ENCODE measurements around the gene MEX3B. TPM values are rescaled to one million over a fixed set of nuclear protein-coding genes. Genes with fewer than 3 reads are reported as not detected.

The MEX3B gene
- total RNA-seq, 1 donor from 2014 or later = 0.31 TPM

DNA sequence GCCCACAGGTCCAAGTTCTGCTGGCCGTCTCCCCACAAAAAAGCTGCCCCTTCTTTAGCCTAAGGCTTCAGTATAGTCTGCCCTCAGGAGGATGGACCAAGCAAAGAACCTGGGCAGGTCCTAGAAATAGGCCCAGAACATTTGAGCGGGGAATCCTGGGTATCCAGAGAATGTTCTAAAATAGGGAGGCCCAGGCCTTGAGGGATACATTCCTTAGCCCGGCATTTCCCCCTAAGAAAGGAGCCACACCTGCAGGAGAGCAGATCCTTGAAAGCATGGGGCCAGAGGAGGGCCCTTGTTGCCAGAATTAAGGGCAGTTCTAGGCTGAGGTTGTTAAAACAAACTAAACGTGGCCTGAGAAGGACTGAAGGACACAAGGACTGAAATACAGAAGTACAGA, 20.6 kb upstream of the MEX3B start:
- no peaks in the 10 kb centered on the region for H3K36me3 Mint-ChIP-seq (ENCODE audit: low read depth)
- DNase-seq (no peak), ATAC-seq (ENCODE audit: low read depth) (no peak)
- POLR2A ChIA-PET = no interaction called here
- H3K27ac Mint-ChIP-seq = no peak overlapping the region
- TF ChIP-seq, protein P1, sequence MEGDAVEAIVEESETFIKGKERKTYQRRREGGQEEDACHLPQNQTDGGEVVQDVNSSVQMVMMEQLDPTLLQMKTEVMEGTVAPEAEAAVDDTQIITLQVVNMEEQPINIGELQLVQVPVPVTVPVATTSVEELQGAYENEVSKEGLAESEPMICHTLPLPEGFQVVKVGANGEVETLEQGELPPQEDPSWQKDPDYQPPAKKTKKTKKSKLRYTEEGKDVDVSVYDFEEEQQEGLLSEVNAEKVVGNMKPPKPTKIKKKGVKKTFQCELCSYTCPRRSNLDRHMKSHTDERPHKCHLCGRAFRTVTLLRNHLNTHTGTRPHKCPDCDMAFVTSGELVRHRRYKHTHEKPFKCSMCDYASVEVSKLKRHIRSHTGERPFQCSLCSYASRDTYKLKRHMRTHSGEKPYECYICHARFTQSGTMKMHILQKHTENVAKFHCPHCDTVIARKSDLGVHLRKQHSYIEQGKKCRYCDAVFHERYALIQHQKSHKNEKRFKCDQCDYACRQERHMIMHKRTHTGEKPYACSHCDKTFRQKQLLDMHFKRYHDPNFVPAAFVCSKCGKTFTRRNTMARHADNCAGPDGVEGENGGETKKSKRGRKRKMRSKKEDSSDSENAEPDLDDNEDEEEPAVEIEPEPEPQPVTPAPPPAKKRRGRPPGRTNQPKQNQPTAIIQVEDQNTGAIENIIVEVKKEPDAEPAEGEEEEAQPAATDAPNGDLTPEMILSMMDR (IDR thresholded peaks at IDR 0.05) = no peak
- peaks cover 35% of the 10 kb centered on the region for H3K27me3 Mint-ChIP-seq
- CTCF ChIA-PET = no interaction called here
- intact Hi-C loops (cut with micrococcal nuclease) = no loop called here
- peaks cover 8% of the 10 kb centered on the region for H3K4me1 Mint-ChIP-seq
- H3K4me3 Mint-ChIP-seq = no peak overlapping the region
- no peaks in the 10 kb centered on the region for H3K9me3 Mint-ChIP-seq

DNA sequence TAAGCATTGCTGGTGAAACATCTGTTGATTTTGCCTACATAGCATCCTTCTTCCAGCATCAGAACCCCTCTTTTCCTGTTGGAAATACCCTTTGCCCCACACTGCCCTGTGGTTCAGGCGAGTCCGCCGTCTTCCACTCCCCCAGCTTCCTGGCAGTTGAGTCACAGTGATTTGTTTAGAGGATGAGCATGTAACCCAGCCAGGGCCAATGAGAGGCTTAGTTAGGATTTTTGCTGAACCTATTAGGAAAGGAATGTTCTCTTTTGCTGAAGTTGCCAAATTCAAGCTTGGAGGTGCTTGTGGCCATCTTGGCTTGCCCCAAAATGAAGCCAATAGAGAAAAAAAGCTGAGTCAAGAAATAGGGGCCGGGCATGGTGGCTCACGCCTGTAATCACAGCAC, 19.0 kb upstream of the MEX3B start:
- TF ChIP-seq, protein P1 (IDR thresholded peaks at IDR 0.05) = no peak
- Mint-ChIP-seq H3K27me3 (peaks cover 35% of the 10 kb centered on the region), H3K4me1 (peaks cover 11% of the 10 kb centered on the region), H3K4me3 (no peak overlapping the region), H3K27ac (no peak overlapping the region), H3K36me3 (ENCODE audit: low read depth) (no peaks in the 10 kb centered on the region), H3K9me3 (no peaks in the 10 kb centered on the region)
- no peak for ATAC-seq (ENCODE audit: low read depth)
- ChIA-PET CTCF (no interaction called here), POLR2A (no interaction called here)
- intact Hi-C loops (cut with micrococcal nuclease) = no loop called here
- DNase-seq = no peak

DNA sequence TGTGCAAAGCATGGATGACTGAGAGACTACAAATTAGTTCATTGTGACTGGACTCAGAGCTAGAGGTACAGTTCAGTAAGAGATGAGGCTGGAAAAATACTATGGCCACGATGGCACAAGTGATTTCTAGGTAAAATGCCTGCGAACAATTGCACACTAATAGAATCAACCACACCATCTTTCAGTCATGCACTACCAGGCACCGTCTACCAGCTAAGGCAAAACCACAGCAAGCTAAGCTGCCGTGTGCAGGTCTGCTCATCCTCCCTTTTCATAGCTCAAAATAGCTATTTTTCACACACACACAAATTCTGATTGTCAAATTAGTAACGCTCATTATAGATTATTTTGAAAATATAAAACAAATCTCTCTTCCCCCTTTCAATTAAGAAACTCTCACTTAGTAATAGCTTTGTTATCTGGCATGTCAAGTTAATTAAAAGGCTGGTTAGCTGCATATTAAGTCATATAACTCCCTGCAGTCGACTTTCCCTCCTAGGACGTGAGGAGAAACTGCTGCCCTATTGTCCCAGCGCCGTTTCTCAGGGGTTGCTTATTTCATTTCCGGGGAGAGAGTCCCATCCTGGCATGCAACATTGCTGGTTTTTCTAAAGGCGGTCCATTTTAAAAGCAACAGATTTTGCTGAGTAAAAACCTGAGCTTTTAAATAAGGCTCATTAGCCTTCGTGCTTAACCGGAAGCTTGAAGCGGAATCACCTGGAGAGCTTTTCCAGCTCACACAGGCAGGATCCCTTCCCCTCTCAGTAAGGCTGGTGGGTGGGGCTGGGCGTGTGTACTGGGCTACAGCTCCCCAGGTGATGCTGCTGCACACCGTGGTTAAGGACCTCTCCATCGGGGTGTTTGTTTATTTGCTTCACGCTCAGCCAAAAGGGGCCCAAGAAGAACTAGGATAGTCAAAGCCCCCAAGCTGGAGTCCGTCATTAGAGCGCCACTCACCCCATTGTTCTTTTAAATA, 16.9 kb upstream of the MEX3B start:
- Mint-ChIP-seq H3K27me3 (peaks cover 45% of the 10 kb centered on the region), H3K36me3 (ENCODE audit: low read depth) (no peaks in the 10 kb centered on the region), H3K27ac (no peak overlapping the region), H3K4me3 (no peak overlapping the region), H3K4me1 (peaks cover 11% of the 10 kb centered on the region), H3K9me3 (no peaks in the 10 kb centered on the region)
- TF ChIP-seq, protein P1 (IDR thresholded peaks at IDR 0.05) = no peak
- no peak for ATAC-seq (ENCODE audit: low read depth)
- CTCF ChIA-PET = interaction anchor here (1.1 kb wide), 1 partner anchor 17 kb away, joined by 3 read pairs; the partner anchor contains the start of gene MEX3B
- POLR2A ChIA-PET = interaction anchor here (0.6 kb wide), 1 partner anchor 980 kb away, joined by 3 read pairs; no protein-coding TSS in a partner anchor
- no peak for DNase-seq
- intact Hi-C loops (cut with micrococcal nuclease) = no loop called here

DNA sequence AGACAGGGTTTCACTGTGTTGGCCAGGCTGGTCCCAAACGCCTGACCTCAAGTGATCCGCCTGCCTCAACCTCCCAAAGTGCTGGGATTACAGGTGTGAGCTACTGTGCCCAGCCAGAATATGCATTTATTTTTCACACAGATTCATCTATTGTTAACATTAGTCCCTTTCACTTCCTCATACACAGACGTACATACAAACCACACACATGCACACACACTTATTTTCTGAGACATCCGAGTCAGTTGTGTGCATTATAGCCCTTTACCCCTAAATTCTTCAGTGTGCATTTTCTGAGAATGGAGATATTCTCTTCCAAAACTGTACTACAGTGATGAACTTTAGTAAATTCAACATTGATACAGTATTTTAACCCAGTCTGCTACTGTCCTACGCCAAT, 15.0 kb upstream of the MEX3B start:
- Mint-ChIP-seq H3K9me3 (no peaks in the 10 kb centered on the region), H3K4me1 (peaks cover 11% of the 10 kb centered on the region), H3K27me3 (peaks cover 58% of the 10 kb centered on the region), H3K27ac (no peak overlapping the region), H3K4me3 (no peak overlapping the region), H3K36me3 (ENCODE audit: low read depth) (no peaks in the 10 kb centered on the region)
- DNase-seq (no peak), ATAC-seq (ENCODE audit: low read depth) (no peak)
- intact Hi-C loops (cut with micrococcal nuclease) = no loop called here
- TF ChIP-seq, protein P1 (IDR thresholded peaks at IDR 0.05) = no peak
- ChIA-PET CTCF (no interaction called here), POLR2A (no interaction called here)

DNA sequence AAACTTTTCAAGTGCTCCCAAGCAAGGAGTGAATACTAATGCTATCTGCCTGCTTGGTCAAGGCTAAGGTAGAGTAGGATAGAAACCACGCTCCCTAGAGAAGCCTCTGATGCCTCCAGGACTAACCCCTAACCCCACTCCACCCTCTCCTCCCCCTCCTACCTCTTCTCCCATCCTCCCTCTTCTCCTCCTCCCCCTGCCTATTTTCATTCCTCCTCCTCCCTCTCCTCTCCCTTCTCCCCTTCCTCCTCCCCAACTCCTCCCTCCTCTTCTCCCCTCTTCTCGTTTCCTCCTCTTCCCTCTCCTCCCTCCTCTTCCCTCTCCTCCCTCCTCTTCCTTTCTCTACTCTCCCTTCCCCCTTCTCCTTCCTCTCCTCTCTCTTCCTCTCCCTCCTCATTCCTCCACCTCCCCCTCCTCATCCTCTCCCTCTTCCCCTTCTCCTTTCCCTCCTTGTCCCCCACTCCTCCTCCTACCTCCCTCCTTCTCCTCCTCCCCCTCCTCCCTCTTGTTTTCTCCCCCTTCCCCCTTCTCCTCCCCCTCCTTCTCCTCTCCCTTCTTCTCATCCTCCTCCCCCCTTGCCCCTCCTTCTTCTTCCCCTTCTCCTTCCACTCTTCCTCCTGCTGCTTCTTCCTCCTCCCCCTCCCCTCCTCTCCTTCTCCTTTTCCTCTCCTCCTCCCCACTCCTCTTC, 12.8 kb upstream of the MEX3B start:
- POLR2A ChIA-PET = no interaction called here
- no peak for ATAC-seq (ENCODE audit: low read depth)
- Mint-ChIP-seq H3K9me3 (no peaks in the 10 kb centered on the region), H3K4me3 (no peak overlapping the region), H3K27me3 (peaks cover 58% of the 10 kb centered on the region), H3K4me1 (peaks cover 11% of the 10 kb centered on the region), H3K27ac (no peak overlapping the region), H3K36me3 (ENCODE audit: low read depth) (no peaks in the 10 kb centered on the region)
- TF ChIP-seq, protein P1 (IDR thresholded peaks at IDR 0.05) = no peak
- no peak for DNase-seq
- intact Hi-C loops (cut with micrococcal nuclease) = no loop called here
- CTCF ChIA-PET = no interaction called here

All from activated B cell treated with CpG ODN at 0.5 μM for 24 hours (primary cell).